NCI-H2196 treated with DMSO at 0.1 percent for 48 hours (cell line): ENCODE results near the gene SAMD10.

Source experiments
- DNase-seq: peaks from one replicate; lab custom pipeline; 2025; ENCODE audit not compliant: unreplicated experiment; lab: John Stamatoyannopoulos, UW

Gene SAMD10

DNA sequence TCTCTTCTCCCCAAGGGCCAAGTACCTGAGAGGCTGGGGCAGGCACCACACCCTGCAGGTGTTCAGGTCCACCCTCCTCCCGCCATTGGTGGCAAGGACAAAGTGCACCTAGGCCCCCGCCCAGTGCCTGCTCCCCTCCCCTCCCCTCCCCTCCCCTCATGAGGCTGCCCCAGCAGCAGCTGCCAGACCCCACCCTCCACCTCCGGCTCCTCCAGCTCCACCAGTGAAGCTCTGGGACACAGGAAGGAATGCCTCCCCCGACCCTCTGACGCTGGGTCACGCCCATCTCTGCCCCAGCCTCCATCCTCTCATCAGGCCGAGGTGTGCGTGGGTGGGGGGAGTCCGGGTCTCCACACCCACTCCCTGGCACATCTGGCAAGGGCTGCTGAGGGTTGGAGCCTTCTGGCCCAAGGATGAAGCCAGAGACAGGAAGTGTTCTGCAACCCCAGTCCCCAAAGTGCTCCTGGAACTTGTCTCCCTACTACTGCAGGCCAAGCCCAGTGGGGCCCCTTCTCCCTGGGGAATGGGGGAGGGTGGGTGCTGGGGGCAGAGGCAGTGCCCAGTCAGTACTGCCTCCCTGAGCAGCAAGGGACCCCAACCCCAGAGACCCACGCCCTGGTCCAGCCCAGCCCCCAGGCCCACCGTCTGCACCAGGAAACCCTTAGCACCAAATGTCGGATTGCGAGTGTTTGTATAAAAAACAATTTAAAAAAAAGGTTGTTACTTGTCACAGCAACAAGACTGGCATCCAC is 21.6 kb downstream of the SAMD10 start:
- DNase-seq, result peak; percentile 85

DNA sequence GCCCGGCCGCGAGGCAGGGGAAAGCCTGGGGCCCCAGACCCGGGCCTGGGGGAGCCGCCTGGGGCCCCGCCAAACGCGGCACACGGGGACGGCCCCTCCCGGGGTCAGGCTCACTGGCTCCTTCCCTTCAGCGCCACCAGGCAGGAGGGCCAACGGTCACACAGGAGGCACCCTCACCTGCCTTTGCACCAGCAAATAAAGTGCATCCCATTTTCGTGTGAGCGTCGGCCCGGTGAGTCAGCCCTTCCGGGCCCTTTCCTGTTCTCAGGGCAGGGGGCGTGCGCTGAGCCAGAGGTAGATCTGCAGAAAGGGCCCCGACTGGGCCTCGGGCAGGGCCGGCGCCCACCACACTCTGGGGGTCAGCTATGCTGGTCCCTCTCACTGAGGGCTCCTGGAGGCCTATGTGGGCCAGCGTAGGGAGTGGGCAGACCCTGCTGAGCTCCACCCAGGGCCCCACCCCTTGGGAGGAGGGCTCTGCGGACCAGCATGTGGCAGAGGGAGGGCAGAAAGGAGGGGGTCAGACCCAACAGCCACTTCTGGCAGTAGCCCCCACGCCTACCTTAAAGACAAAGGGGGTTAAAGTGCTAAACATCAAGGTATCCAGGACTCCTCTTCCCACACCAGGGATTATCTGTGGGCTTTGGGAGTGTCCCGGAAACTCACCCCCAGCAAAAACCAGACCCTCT is 22.3 kb downstream of the SAMD10 start:
- peak; percentile 85 for DNase-seq

DNA sequence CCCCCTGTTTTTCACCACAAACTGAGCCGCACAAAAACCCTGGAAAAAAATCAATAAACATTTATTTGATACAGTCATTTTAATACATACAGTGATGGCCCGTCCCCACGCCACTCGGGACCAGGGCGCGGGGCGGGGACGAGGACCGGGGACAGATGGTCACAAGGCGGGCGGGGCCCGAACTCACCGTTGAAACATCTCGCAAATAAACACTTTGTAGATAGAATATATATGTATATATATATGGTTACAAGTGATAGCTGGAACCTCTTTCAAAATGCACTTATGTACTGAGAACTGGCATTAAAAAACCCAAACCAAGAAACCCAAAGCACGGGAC is 22.8 kb downstream of the SAMD10 start:
- no peak for DNase-seq

DNA sequence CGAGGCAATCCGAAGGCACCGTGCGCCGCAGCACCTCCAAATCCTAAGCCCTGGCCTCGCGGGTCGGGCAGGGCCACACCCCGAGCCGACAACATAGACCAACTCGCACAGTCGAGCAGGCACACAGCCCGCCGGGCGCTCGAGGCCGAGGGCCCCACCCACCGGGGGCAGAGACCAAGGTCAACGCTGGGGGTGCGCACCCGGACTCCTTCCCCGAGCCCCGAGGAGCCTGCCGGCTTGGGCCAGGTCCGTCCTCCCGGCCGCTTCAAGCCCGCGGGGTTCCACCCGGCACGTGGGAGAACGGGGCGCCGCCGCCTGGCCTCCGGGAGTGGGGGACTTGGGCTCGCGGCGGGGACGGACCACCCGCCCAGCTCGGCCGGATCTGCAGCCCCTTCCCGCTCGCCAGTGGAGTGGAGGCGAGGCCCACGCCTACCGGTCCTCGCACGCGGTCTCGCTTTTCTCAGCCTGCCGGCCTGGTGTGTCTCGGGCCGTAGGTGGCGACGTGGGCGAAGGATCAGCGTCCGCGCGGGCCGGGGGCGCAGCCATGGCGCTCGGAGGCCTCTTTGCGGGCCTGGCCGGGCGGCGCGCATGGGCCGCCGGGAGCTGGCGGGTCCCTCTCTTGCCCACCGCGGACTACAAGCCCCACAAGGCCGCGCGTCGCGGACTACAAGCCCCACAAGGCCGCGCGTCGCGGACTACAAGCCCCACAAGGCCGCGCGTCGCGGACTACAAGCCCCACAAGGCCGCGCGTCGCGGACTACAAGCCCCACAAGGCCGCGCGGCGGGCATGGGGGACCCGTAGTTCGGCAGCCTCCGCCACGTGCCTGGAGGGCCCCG is 23.4 kb downstream of the SAMD10 start, which contains the start of gene UCKL1:
Gene UCKL1, minus strand, starts transcription at position 590 of the 837 bp plus-strand sequence. Its CDS starts 44 bp downstream, at position 546.
- DNase-seq, result peak; percentile 85

DNA sequence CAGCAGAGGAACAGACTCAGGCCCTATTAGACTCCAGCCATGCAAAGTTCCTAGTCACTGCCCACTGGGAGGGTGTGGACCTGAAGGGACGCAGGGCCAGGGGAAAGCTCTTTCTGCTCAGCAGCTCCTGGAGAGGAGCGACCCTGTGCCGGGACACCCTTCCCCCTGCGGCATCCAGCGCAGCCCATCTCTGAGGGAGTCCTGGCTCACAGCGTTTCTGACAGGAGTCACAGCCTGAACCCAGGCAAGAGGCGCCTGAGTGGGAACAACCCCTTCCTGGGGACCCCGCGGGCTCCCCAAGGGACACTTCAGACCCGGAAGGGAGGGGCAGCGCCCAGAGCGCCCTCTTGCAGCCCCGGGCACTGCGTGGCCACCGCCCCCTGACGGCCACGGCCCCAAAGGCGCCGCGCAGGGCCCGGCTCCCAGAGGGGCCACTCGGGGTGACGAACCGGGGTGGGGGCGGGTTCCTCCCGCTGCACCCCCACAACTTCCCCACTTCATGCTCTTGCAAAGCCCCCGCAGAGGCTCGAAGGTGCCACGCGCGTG is 24.1 kb downstream of the SAMD10 start:
- DNase-seq, result no peak

DNA sequence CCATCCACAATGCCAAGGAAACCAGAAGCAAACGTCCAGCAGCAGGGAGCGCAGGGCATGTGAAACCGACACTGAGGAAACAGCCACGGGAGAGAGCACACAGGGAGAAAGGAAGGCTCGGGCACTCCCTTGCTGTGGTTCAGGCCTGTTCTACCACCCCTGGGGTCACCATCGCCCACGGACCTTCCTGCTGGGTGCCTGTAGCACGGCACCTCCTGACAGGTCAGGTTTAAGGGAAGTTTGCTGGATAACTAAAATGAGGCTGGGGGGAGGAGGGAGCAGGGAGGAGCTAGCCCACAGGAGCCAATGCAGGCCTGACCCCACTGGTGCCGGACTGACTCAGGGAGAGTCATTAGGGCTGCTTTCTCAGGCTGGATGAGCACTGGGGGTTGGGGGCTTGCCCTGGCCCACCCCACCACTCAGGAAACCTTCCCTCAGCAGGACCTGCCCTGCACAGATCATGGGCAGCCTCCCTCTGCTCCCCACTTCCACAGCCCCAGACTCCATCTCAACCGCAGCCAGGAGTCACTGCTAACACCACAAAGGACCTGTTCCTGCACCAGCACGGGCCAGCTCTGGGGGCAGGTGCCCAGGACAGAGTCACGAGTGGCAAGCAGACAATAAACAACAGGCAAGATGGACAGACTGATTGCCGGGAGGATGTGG is 25.5 kb downstream of the SAMD10 start:
- DNase-seq, result no peak

DNA sequence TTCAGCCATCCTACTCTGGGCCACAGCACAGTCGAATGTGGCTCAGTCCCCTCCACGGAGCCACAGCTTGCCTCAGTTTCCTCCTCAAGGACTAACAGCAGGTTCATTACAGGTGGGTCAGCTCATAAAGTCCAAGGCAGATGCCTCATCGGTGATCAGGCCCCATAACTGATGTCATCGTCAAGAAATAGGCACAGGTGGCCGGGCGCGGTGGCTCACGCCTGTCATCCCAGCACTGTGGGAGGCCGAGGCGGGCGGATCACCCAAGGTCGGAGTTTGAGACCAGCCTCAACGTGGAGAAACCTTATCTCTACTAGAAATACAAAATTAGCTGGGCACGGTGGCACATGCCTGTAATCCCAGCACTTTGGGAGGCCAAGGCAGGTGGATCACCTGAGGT is 26.7 kb downstream of the SAMD10 start:
- DNase-seq, result no peak

DNA sequence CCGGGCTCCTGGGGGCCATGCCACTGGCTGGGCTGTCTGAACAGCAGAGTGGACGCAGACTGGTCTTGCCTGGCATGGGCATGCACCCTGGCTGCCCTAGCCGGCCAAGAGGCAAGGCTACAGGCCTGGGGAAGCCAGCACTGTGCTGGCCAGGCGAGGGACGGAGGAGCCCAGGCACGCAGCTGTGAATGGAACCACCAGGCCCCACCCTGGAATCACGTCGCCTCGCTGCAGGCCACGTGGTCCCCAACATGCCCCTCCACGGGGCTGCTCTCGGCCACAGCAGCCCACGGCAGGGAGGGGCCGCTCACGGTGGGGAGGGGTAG is 27.3 kb downstream of the SAMD10 start:
- DNase-seq, result no peak

DNA sequence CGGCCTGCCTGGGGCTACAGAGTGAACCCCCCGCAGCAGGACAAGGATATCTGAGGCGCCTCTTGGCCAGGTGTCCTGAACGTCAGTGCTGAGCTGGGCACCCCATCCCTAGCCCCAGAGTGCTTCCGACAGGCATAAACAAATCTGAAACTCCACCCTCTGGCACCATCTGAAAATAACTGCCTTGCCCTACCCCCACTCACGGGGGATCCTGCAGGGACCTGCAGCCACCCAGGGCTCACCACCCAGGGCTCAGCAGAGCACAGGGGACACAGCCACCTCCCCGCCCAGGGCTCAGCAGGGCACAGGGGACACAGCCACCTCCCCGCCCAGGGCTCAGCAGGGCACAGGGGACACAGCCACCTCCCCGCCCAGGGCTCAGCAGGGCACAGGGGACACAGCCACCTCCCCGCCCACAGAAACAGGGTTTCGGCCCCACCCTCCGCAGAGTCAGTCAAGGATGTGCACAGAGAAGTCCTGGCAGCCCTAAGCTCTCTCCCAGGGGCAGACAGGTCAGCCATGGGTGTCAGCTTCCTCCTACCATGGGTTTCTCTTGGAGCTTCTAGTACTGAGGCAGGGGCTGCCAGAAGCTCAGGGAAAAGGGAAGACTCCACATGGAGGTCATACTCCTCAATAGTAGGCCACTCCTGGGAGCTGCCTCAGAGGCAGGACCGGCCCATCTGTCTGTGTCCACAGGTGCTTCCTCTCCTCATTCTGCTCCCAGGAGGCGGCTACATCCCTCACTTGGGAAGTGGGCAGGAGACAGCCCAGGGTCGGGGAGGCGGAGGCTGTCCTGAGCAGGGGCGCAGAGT is 27.8 kb downstream of the SAMD10 start:
- DNase-seq, result no peak

DNA sequence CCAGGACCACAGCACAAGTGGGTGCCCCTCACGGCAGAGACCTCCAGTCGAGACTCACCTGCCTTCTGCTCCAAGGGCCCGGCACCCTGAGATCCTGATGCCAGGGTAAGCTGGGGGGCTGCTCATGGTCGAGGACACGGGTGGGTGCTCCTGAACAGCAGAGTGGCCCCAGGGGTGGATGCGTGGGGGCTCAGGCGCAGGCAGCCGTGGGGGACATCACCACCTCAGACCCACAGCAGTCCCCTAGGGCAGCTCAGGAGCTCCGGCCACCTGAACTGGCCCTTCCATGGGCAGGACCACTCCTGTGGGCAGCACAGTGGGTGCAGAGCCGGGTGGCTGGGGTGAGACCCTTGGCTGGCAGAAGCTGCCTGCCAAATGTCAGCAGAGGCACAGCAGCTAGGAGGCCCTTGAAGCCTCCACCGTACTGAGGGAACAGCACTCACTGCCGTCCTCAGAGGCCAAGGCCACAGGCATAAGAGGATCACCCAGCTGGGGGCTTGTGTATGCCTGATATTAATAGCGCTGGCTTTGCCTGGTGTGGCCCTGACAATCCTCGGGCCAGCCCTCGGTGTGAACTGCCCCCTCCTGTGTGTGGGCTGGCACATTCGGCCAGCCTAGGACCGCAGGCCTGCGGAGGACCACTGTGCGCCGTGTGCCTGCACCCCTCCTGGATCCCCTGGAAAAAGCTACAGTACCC is 28.6 kb downstream of the SAMD10 start:
- DNase-seq, result no peak

DNA sequence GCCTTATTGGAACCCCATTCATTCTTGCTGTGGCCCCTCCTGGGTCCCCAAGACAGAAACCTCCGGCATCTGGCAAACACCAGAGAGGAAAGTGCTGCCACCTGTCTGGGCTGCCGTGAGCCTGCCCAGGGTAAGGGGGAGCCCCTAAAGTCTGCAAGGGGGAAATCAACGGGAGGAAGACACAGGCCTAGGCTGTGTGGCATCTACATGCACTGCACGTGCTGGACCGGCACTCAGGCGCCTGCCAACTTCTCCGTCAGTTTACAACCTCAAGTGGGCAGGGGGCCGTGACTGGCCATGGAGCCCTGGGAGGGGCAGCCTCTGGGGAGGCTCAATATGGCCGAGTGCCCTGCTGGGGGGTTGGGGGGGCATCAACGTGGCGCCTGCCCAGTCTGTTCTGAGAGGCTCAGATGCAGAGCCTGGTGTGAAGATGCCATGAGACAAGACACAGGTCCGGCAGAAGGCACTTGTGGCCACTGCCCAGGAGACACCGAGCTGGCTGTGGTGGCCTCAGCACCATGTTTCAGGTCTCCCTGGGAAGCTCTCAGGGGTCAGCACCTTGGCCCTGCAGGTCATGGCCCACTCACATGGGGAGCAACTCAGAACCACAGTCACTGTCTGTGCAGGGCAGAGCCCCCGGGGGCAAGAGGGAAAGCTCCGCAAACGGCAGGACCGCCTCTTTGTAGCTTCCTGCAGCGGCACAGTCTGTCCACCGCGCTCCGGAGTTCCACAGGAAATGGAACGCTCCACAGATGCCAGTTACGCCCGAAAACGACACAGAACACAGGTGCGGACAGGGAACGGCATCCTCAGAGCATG is 31.6 kb downstream of the SAMD10 start:
- DNase-seq, result no peak

DNA sequence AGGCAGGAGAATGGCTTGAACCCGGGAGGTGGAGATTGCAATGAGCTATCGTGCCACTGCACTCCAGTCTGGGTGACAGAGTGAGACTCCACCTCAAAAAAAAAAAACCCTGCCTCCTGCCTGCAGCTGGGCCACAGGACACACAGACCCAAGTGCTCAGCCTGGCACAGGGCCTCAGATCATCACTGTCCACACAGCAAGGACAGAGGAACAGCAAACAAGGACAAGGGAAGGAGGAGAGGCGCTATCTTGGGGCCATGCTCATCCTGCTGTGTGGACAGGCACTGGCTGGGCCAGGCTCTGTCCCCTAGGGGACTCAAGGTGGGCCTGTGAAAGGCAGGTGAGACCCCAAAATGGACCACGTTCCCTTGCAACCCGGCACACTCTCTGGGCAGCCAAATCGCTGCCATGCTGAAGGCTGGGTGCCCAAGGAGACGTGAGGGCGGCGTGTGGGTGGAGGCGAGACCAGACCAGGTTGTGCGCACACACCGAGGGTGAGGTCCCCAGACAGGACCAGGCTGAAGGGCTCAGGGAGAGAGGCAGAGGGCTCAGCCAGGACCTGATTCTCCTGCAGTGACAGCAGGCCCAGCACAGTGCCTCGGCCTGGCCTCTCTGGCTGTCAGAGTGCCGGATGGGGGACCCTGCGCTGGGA is 32.3 kb downstream of the SAMD10 start:
- DNase-seq, result no peak

DNA sequence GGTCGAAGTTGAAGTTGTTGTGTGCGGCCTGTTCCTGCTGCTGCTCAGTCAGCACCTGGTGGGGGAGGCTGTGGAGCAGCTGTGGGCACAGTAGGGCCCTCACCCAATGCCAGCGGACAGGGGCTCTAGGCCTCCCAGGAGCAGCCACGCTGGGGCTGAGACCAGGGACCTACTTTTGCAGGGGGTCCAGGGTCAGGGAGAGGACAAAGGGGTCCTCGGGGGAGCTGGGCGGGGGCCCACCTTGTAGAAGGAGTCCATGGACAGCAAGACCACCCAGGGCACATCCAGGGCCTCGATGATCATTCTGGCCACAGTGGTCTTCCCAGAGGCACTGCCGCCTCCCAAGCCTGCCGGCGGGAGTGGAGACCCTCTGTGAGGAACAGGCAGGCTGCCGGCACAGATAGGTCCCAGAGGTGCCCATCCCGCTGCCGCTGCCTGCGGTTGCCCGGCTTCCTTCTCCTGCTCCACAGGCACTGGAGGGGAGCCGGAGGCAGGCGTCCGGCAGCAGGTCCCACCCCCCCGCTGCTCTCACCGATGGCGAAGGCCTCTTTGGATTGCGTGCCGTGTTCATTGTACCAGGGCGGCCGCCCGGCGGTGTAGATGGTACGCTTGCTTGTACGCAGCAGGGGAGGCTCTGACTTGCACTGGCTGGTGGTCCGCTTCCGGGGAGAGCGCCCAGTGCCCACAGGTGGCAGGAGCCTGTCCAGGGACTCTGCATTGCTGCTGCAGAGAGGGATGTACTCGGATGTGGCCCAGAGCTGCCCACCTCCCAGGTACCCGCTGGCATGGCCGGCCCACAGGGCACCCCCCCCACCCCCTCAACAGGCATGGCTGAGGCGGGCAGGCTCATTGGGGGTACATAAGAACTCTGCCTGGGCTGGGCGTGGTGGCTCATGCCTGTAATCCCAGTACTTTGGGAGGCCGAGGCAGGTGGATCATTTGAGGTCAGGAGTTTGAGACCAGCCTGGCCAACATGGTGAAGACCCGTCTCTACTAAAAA is 33.2 kb downstream of the SAMD10 start:
- DNase-seq, result no peak

DNA sequence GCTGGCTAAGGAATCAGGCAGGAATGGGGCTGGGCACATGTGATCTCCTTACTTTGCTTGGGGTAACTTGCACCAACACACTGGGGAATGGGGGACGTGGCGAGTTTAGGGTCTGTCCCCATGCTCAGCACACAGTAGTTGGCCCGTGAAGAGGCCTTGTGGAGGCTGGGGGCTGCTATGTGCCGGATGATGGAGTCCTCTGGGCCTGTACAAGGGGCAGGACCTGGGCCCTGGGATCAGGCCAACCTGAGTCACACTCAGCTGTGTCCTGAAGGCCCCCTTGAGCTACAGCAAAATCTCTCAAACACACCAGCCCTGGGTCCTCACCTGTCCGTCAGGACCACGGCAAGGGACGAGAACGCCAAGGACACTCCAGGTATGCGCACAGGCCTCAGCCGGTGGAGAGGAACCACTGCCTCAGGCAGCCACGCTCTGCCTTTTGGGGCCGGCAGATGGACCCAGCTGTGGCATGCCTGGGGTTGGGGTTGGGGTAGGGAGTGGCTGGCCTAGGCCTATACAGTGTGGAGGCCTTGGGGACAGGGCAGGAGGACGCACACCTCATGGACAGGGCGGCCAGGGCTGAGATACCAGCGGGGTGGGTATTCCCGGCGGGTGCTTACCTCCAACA is 34.3 kb downstream of the SAMD10 start:
- no peak for DNase-seq

DNA sequence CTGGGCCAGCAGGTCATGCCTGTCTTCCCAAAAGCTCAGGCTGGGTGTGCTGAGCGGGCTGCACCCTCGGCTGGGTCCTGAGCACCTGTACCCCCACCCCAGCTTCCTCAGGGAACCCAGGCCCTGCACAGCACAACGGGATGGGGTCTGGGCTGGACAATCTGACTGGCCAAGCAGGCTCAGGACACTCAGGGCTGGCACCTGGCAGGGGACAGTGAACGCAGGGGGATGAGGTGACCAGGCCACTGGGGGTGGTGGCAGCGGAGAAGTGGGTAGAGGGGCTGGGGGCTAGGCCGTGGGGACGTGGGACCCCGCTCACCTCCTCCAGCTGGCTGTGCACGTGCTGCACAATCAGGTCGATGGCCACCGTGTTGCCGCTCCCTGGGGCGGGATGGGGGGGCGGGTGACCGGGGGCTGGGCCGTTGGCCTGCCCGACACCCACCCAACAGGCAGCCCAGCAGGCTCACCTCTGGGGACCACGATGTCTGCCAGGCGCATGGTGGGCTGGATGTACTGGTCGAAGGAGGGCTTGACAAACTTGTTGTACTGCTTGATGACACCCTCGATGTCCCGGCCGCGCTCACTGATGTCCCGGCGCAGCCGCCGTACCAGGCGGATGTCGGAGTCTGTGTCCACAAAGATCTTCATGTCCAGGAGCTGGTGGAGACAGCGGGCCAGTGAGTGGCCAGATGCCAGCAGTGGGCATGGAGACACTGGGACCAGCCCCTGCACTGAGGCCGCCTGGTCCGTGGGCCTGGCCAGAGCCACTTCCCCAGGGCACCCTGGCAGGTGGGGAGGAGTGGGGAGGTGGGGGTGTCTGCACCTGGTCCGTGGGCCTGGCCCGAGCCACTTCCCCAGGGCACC is 35.1 kb downstream of the SAMD10 start:
- no peak for DNase-seq

DNA sequence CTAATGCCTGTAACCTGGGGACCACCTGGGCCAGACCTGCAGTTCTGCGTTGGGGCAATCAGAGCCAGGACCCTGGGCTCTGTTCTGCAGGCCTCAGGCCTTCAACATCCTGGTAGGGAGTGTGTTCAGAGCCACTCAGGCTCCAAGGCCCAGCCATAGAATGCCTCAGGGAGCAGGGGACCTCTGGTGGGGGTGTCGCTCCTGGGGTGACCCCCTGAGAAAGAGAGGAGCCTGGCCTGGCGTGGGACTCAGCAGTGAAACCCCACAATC is 35.7 kb downstream of the SAMD10 start:
- DNase-seq, result no peak
